Gastrocnemius medialis (tissue), 4 donors: ENCODE results near the gene CRYBG3. TPM values are rescaled to one million over a fixed set of nuclear protein-coding genes. Genes with fewer than 3 reads are reported as not detected.
A peak's percentile ranks its signal among the peaks of the same experiment; 100 is the strongest.

Experiments
- ATAC-seq, 2 donors: fragments of 150-250 bp; one replicate each; pipeline ENCODE4 v1.9.1; 2016
- DNase-seq, 2 donors: peaks; one replicate each; pipeline ENCODE4 v3.0.0-alpha.2; 2019
- H3K27ac ChIP-seq, 4 donors: fragments of 200-600 bp; sonication (generic); 1 replicate in 1 of 4; 2 replicates in 3 of 4; pipeline ENCODE4 v1.5.1; 2016 to 2018; ENCODE audit warnings: mild to moderate bottlenecking in 2 of 4, moderate library complexity in 1 of 4
- H3K27me3 ChIP-seq, 3 donors: fragments of 200-600 bp; sonication (generic) in 2 of 3; 1 replicate in 1 of 3; 2 replicates in 2 of 3; pipeline versions ENCODE4 v1.5.1 to v1.6.0; 2016 to 2019; ENCODE audit warnings: mild to moderate bottlenecking in 1 of 3, moderate library complexity in 1 of 3
- H3K36me3 ChIP-seq, 2 donors: fragments of 200-600 bp; sonication (generic) in 1 of 2; one replicate each; pipeline ENCODE4 v1.5.1; 2017 to 2018
- H3K4me1 ChIP-seq, 2 donors: fragments of 200-600 bp; sonication (generic) in 1 of 2; one replicate each; pipeline ENCODE4 v1.5.1; 2016 to 2017; ENCODE audit warnings: mild to moderate bottlenecking in 2 of 2
- H3K4me3 ChIP-seq, 4 donors: fragments of 200-600 bp; sonication (generic) in 3 of 4; 1 replicate in 1 of 4; 2 replicates in 3 of 4; pipeline ENCODE4 v1.5.1; 2016 to 2019; ENCODE audit warnings: mild to moderate bottlenecking in 2 of 4
- H3K9me3 ChIP-seq, 3 donors: fragments of 200-600 bp; sonication (generic) in 2 of 3; 1 replicate in 1 of 3; 2 replicates in 2 of 3; pipeline ENCODE4 v1.5.1; 2016 to 2019
- CTCF ChIP-seq, 5 experiments: fragments of 450-650 bp in 3 of 5; fragments of 200-600 bp in 2 of 5; sonication (generic) in 2 of 5; IDR thresholded peaks in 4 of 5; conservative IDR thresholded peaks in 1 of 5; 1 replicate in 4 of 5; 2 replicates in 1 of 5; pipeline ENCODE4 v1.5.1; 2016 to 2019; ENCODE audit warnings: antibody characterized with exemption in 5 of 5, mild to moderate bottlenecking in 3 of 5, moderate library complexity in 3 of 5
- POLR2A ChIP-seq, 2 donors: fragments of 450-650 bp; IDR thresholded peaks; one replicate each; pipeline ENCODE4 v1.6.1; 2017; ENCODE audit warnings: antibody characterized with exemption in 2 of 2, mild to moderate bottlenecking in 2 of 2, moderate library complexity in 2 of 2
- in situ Hi-C, 4 donors: fragments of 200-750 bp; cut with MboI; loops; one replicate each; pipeline versions ENCODE4 v1.15.0 to v1.8.0; 2017; ENCODE audit warnings: low sequenced_read_pairs in 4 of 4
- intact Hi-C: fragments of 100-400 bp; cut with DNase I; formaldehyde crosslinking; loops from one replicate; pipeline ENCODE4 v1.15.1; 2023; ENCODE audit warnings: low total_unique reads
- total RNA-seq, 4 donors: library from RNA; depleted of rRNA; stranded (reverse); fragments of >200 nt; gene quantifications; one replicate each; pipeline versions ENCODE4 v1.1.0 to v1.2.3, GENCODE V29; 2016

Gene CRYBG3
- total RNA-seq, 4 donors from 2014 or later: 23.0 to 47.3 (median 24.8) TPM

DNA sequence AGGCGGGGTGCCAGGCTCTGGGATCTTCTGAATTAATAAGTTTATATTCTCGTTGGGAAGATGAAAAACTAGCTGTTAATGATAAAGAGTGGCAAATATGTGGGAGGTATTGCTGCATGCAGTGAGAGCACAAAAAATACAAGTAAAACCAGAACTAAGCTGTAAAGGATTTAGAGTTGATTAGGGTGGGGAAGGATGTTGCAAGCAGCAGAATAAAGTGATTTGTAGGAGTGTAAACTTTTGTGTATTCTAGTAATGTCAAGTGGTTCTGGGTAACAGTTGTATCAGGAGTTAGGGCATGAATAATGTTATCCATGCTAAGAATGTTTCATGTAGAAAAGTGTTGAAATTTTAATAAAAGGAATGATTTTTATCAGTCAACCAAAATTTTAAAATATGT is 18.1 kb downstream of the CRYBG3 start:
- ATAC-seq: no peak
- DNase-seq: no peak
- Histone ChIP-seq H3K9me3 (no peaks in the 10 kb centered on the region), H3K36me3 (peaks cover 0 to 4% of the 10 kb centered on the region in 2 donors), H3K27ac (no peak overlapping the region), H3K27me3 (no peaks in the 10 kb centered on the region), H3K4me3 (no peak overlapping the region), H3K4me1 (peaks cover 8 to 18% of the 10 kb centered on the region in 2 donors)
- in situ Hi-C loops: no loop called here
- TF ChIP-seq POLR2A (IDR thresholded peaks at IDR 0.05) (no peak), CTCF (IDR thresholded peaks at IDR 0.05 in 4 of 5, conservative IDR thresholded peaks at IDR 0.05 in 1 of 5) (no peak)
- intact Hi-C loops: no loop called here

DNA sequence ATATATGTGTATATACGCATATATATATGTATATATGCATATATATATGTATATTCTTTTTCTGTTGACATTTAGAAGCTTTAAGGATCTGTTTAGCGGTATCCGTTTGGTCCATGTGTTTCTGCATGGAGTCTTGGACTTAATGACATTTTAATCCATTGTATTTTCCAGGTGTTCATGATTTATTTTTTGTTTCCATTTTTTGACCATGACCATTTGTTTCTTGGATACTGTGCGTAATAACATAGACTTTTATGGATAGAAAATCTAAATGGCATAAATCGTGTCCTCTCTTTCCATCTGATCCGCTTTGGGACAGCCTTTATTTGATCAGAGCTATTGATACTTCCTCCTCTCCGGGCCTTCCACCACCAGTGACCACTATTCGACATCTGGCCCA is 19.5 kb downstream of the CRYBG3 start:
- TF ChIP-seq POLR2A (IDR thresholded peaks at IDR 0.05) (no peak), CTCF (IDR thresholded peaks at IDR 0.05 in 4 of 5, conservative IDR thresholded peaks at IDR 0.05 in 1 of 5) (no peak)
- DNase-seq (no peak), ATAC-seq (no peak)
- Histone ChIP-seq H3K27me3 (no peaks in the 10 kb centered on the region), H3K4me1 (peaks cover 8 to 18% of the 10 kb centered on the region in 2 donors), H3K4me3 (no peak overlapping the region), H3K27ac (no peak overlapping the region), H3K36me3 (peaks cover 0 to 4% of the 10 kb centered on the region in 2 donors), H3K9me3 (no peaks in the 10 kb centered on the region)
- in situ Hi-C loops: no loop called here
- intact Hi-C loops: no loop called here

DNA sequence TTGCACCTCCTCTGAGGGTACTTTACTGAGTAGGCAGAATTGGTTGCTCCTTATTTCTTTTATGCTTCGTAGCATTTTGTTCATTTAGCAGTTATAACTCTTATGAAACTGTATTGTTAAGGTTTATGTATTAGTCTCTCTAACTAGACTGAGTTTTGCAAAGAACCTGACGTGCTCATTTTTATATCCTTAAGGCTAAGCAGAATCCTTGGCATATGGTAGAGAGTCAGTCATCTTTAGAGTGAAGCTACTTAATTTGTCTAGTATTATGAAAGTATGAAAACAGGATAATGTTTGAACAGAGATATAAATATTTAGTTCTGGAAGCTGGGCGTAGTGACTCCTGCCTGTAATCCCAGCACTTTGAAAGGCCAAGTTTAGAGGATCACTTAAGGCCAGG is 20.1 kb downstream of the CRYBG3 start:
- ATAC-seq (no peak), DNase-seq (no peak)
- intact Hi-C loops: no loop called here
- Histone ChIP-seq H3K4me3 (no peak overlapping the region), H3K27ac (no peak overlapping the region), H3K27me3 (no peaks in the 10 kb centered on the region), H3K9me3 (no peaks in the 10 kb centered on the region), H3K4me1 (peaks cover 8 to 18% of the 10 kb centered on the region in 2 donors), H3K36me3 (peaks cover 0 to 4% of the 10 kb centered on the region in 2 donors)
- TF ChIP-seq CTCF (IDR thresholded peaks at IDR 0.05 in 4 of 5, conservative IDR thresholded peaks at IDR 0.05 in 1 of 5) (no peak), POLR2A (IDR thresholded peaks at IDR 0.05) (no peak)
- in situ Hi-C loops: no loop called here

DNA sequence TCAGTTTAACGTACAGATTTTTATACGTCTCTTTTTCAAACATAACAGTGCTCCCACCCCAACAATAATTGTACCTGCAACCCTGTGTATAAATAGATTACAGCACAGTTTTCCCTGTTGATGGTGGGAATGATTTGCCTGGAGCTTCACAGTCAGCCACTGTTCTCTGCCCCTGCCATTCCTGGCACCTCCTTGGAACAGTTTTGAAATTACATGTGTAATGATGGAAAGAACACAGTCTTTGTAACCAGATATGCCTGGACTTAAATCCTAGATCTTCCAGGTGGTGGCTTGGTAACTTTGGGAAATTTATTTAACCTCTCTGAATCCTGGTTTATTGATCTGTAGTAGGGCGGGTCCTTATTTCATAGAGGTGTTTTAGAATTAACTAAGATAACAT is 27.0 kb downstream of the CRYBG3 start:
- Histone ChIP-seq H3K4me1 (peaks cover 10 to 13% of the 10 kb centered on the region in 2 donors), H3K36me3 (no peaks in the 10 kb centered on the region), H3K9me3 (no peaks in the 10 kb centered on the region), H3K27me3 (no peaks in the 10 kb centered on the region), H3K4me3 (no peak overlapping the region), H3K27ac (no peak overlapping the region)
- no peak for TF ChIP-seq CTCF (IDR thresholded peaks at IDR 0.05 in 4 of 5, conservative IDR thresholded peaks at IDR 0.05 in 1 of 5)
- TF ChIP-seq POLR2A (IDR thresholded peaks at IDR 0.05): no peak
- in situ Hi-C loops (no loop called here), intact Hi-C loops (no loop called here)
- ATAC-seq (peak; percentile 68 to 85), DNase-seq (no peak)

DNA sequence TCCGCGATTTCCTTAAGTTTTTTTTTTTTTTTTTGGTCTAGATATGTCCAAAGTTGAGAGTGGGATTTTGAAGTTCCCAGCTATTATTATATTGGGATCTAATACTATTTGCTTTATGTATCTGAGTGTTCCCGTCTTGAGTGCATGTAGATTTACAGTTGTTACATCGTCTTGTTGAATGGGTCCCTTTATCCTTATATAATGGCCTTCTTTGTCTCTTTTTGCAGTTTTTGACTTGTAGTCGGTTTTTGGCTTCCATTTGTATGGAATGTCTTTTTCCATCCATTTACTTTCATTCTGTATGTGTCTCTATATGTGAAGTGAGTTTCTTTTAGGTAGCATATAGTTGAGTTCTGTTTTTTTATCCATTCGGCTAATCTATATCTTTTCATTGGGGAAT is 35.6 kb downstream of the CRYBG3 start:
- ATAC-seq: no peak
- no peak for DNase-seq
- no peaks in the 10 kb centered on the region for H3K9me3 ChIP-seq
- no peaks in the 10 kb centered on the region for H3K27me3 ChIP-seq
- in situ Hi-C loops (no loop called here), intact Hi-C loops (no loop called here)
- no peak for TF ChIP-seq POLR2A (IDR thresholded peaks at IDR 0.05)
- TF ChIP-seq CTCF (IDR thresholded peaks at IDR 0.05 in 4 of 5, conservative IDR thresholded peaks at IDR 0.05 in 1 of 5): no peak
- peaks cover 4 to 5% of the 10 kb centered on the region in 2 donors for H3K4me1 ChIP-seq
- no peaks in the 10 kb centered on the region for H3K36me3 ChIP-seq
- H3K27ac ChIP-seq: no peak overlapping the region
- no peak overlapping the region for H3K4me3 ChIP-seq
